GM12873 (cell line): ENCODE data around the gene RSPH10B2.

ENCODE experiments used
- TF ChIP-seq, protein P1 (sequence below): IDR thresholded peaks from 2 replicates; pipeline ENCODE4 v1.5.1; 2012; ENCODE audit warnings: low read depth, mild to moderate bottlenecking, moderate library complexity, low read length, control low read depth; ENCODE audit not compliant: insufficient read depth; ENCODE audit errors: missing control alignments

The RSPH10B2 gene

DNA sequence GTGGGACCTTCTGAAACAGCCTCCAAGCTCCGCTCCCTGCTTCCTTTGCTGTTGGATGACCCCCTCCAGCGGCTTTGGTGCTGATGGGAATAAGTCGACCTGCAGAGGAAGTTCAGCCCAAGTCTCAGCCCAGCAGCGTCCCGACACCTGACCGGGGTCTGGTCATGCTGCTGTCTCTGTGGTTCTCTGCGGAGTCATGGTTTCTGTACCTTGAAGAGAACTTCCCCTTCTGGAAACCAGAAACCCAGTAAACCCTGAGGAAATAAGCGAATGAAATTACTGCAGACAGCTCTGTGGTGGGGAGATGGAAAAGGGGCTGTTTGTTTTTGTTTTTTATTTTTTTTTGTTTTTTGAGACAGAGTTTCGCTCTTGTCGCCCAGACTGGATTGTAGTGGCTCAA, 28.9 kb upstream of the RSPH10B2 start:
- TF ChIP-seq, protein P1, sequence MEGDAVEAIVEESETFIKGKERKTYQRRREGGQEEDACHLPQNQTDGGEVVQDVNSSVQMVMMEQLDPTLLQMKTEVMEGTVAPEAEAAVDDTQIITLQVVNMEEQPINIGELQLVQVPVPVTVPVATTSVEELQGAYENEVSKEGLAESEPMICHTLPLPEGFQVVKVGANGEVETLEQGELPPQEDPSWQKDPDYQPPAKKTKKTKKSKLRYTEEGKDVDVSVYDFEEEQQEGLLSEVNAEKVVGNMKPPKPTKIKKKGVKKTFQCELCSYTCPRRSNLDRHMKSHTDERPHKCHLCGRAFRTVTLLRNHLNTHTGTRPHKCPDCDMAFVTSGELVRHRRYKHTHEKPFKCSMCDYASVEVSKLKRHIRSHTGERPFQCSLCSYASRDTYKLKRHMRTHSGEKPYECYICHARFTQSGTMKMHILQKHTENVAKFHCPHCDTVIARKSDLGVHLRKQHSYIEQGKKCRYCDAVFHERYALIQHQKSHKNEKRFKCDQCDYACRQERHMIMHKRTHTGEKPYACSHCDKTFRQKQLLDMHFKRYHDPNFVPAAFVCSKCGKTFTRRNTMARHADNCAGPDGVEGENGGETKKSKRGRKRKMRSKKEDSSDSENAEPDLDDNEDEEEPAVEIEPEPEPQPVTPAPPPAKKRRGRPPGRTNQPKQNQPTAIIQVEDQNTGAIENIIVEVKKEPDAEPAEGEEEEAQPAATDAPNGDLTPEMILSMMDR: no peak

DNA sequence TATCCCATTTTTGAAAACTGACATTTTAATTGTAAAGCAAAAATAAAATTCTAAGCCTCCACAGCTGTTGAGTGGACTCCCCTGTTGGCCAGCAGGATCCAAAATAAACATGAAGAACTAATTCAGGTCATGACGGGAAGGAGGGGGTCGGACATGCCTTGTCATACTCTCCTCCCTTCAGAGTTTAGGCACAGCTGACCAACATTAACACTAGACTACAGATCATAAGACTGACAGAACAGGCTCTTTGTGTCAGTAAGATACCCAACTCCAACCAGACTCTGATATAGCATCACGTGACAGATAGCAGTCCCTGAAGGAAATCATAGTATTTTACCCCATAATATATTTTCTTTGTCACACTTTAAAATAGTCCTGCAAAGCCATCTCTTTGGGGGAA, 26.2 kb upstream of the RSPH10B2 start:
- TF ChIP-seq, protein P1: no peak

DNA sequence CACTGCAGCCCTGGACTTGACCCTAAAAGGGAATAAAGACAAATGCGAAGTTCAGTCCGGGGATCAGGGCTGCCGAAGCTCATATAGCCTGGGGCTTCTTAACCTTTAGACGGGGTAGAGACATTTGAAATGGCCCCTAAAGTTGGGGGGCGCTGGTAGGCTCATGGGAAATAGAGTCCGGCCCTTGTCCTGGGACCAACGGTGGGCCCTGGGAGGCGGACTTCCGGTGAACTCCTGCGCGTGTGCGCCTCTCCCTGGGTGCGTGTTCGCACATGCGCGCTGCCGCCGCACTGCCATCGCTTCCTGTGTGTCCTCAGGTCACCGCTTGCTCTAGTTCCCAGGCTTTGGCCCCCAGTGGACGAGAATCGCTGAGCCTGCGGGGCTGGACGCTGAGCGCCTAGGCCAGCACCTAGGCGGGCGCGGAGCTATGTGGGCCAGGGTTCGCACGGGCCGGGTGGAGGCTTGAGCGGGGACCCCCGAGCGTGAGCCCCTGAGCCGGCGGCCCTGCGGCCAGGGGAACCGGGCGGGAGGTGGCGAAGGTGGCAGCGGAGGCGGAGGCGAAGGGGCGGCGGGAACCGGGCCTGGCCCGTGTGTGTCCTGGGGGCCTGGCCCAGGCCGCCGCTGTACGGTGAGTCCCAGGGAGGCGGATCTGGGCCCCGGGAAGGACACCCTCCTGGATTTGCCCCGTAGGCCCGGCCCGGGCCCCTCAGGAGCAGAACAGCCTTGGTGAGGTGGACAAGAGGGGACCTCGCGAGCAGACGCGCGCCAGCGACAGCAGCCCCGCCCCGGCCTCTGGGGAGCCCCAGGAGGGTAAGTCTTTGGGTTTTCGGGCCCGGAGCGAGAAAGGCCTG, 24.2 kb upstream of the RSPH10B2 start:
- TF ChIP-seq, protein P1: no peak

DNA sequence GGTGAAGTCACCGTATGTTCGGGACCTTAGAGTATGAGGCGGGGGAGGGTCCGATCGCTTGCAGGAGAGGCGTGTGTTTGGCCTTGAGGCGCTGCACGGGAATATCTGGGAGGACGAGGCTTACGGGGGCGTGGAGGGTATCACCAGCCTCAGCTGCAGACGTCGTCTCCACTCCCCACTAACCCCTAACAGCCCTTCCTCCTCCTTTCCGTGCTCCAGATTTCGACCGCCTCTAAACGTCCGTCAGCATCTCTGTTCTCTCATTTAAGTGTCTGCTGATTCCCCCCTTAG, 23.6 kb upstream of the RSPH10B2 start:
- TF ChIP-seq, protein P1: no peak

DNA sequence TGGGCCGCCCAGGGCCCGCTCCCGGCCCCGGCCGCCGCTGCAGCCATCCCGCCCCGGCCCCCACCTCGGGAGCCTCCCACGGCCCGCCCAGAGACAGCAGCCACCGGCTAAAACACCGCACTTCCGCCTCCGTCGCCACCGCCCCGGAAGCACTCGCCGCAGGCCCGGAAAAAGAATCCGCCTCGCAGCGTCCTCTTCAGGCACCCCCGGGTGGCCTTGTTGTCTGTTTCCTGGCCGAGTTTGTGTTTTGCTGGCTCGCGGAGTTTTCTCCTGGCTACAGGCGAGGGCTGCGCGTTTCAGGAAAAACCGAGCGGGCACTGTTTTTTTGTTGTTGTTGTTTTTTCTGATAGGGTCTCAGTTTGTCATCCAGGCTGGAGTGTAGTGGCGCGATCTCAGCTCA, 72.2 kb downstream of the RSPH10B2 start, which contains the start of gene CCZ1B:
Gene CCZ1B (minus strand): TSS at position 125 of the 400 bp plus-strand sequence. CDS start 78 bp downstream, at position 47.
- TF ChIP-seq, protein P1: peak; percentile 47

DNA sequence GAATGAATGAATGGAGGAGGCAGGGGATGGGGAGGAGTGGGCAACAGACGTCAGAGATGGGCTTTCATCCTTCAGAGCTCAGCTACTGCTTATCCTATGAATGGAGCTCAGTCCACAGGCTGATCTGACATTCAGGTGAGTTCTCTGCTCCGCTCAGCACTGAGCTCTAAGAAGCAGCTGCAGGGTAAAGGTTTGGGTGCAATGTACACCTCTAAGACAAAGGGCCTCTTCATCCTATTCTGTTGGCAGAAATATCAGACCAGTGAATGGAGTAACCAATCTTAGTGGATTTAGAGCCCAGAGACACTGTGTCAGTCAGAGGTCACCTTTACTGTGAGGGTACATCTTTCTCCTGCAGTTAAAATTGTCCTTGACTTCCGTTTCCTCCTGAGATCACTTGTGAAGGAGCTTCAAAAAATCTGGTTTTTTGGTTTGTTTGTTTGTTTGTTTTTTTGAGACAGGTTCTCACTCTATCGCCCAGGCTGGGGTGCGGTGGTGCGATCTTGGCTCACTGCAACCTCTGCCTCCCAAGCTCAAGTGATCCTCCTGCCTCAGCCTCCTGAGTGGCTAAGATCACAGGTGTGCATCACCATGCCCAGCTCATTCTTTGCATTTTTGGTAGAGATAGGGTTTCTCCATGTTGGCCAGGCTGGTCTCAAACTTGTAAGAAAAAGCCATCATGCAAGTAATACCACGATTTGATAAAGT, 77.3 kb downstream of the RSPH10B2 start:
- TF ChIP-seq, protein P1: no peak

DNA sequence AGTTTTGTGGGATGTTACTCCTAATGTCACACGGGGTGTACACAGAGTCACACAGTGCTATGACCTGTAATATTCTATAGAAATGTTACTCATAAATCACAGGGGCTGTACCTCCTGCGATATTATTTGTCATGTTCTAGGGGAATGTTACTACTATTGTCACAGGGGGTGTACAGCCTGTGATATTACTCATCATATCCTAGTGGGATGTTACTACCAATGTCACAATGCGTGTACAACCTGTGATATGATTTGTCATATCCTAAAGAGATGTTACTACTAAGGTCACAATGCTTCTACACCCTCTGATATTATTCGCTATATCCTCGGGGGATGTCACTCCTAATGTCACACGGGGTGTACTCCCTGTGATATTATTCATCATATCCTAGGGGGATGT, 79.7 kb downstream of the RSPH10B2 start:
- TF ChIP-seq, protein P1: no peak
